HL-60/S4 treated with retinoic acid at 250 ng/mL for 4 days and 3 days (cell line): ENCODE data around the gene DPF3.

Experiments
- in situ Hi-C: fragments of 300-500 bp; cut with MboI; formaldehyde crosslinking; loops from 2 replicates; pipeline ENCODE4 v1.7.0; 2022; ENCODE audit warnings: low sequenced_read_pairs

Gene DPF3

GRCh38 chr14:72845683-72846082 is 48.2 kb downstream of the DPF3 start:
- in situ Hi-C loops = no loop called here

GRCh38 chr14:72845196-72845595 is 48.7 kb downstream of the DPF3 start:
- in situ Hi-C loops = no loop called here

GRCh38 chr14:72844524-72844923 is 49.4 kb downstream of the DPF3 start:
- in situ Hi-C loops = no loop called here

GRCh38 chr14:72839753-72840607 is 53.9 kb downstream of the DPF3 start:
- in situ Hi-C loops = no loop called here

- in situ Hi-C loops = no loop called here
These were observed 54.5 kb downstream of the DPF3 start for GRCh38 chr14:72839351-72839750.

- in situ Hi-C loops = no loop called here
These were observed 57.8 kb downstream of the DPF3 start for GRCh38 chr14:72836085-72836484.

- in situ Hi-C loops = no loop called here
These were observed 60.7 kb downstream of the DPF3 start for GRCh38 chr14:72833174-72833573.

- in situ Hi-C loops = no loop called here
These were observed 62.9 kb downstream of the DPF3 start for GRCh38 chr14:72830786-72831594.

- in situ Hi-C loops = no loop called here
These were observed 63.5 kb downstream of the DPF3 start for GRCh38 chr14:72830356-72830755.

GRCh38 chr14:72828604-72829003 is 65.3 kb downstream of the DPF3 start:
- in situ Hi-C loops = no loop called here

GRCh38 chr14:72826039-72826438 is 67.9 kb downstream of the DPF3 start:
- in situ Hi-C loops = no loop called here

- in situ Hi-C loops = no loop called here
These were observed 68.4 kb downstream of the DPF3 start for GRCh38 chr14:72825486-72825885.

- in situ Hi-C loops = no loop called here
These were observed 69.8 kb downstream of the DPF3 start for GRCh38 chr14:72824051-72824450.

- in situ Hi-C loops = no loop called here
These were observed 70.8 kb downstream of the DPF3 start for GRCh38 chr14:72822946-72823611.

GRCh38 chr14:72818998-72819397 is 74.9 kb downstream of the DPF3 start:
- in situ Hi-C loops = no loop called here

GRCh38 chr14:72816287-72816686 is 77.6 kb downstream of the DPF3 start:
- in situ Hi-C loops = no loop called here

- in situ Hi-C loops = no loop called here
These were observed 78.5 kb downstream of the DPF3 start for GRCh38 chr14:72815430-72815829.

- in situ Hi-C loops = no loop called here
These were observed 81.5 kb downstream of the DPF3 start for GRCh38 chr14:72812292-72812851.

- in situ Hi-C loops = no loop called here
These were observed 83.7 kb downstream of the DPF3 start for GRCh38 chr14:72810201-72810600.

- in situ Hi-C loops = no loop called here
These were observed 84.8 kb downstream of the DPF3 start for GRCh38 chr14:72809063-72809462.

GRCh38 chr14:72808564-72808963 is 85.3 kb downstream of the DPF3 start:
- in situ Hi-C loops = no loop called here
